Suprapubic skin (tissue), 4 donors: ENCODE data around the gene R3HDML.

ENCODE experiments used
- EP300 ChIP-seq: sonication (generic); formaldehyde crosslinking; IDR thresholded peaks from one replicate; pipeline ENCODE4 v1.6.1; 2017; ENCODE audit warnings: antibody characterized with exemption
- POLR2A ChIP-seq, 2 donors: fragments of 450-650 bp; IDR thresholded peaks; one replicate each; pipeline ENCODE4 v1.6.1; 2017; ENCODE audit warnings: antibody characterized with exemption in 2 of 2, mild to moderate bottlenecking in 2 of 2, moderate library complexity in 2 of 2
- POLR2AphosphoS5 ChIP-seq, 3 donors: sonication (generic); formaldehyde crosslinking; IDR thresholded peaks; one replicate each; pipeline ENCODE4 v1.6.1; 2017; ENCODE audit warnings: antibody characterized with exemption in 3 of 3
- TF ChIP-seq, protein P1 (sequence below), 2 donors: fragments of 200-600 bp in 1 of 2; fragments of 450-650 bp in 1 of 2; sonication (generic) in 1 of 2; IDR thresholded peaks; one replicate each; pipeline ENCODE4 v1.5.1; 2016 to 2019; ENCODE audit warnings: antibody characterized with exemption in 2 of 2, mild to moderate bottlenecking in 1 of 2, moderate library complexity in 1 of 2

- TF ChIP-seq, protein P1, sequence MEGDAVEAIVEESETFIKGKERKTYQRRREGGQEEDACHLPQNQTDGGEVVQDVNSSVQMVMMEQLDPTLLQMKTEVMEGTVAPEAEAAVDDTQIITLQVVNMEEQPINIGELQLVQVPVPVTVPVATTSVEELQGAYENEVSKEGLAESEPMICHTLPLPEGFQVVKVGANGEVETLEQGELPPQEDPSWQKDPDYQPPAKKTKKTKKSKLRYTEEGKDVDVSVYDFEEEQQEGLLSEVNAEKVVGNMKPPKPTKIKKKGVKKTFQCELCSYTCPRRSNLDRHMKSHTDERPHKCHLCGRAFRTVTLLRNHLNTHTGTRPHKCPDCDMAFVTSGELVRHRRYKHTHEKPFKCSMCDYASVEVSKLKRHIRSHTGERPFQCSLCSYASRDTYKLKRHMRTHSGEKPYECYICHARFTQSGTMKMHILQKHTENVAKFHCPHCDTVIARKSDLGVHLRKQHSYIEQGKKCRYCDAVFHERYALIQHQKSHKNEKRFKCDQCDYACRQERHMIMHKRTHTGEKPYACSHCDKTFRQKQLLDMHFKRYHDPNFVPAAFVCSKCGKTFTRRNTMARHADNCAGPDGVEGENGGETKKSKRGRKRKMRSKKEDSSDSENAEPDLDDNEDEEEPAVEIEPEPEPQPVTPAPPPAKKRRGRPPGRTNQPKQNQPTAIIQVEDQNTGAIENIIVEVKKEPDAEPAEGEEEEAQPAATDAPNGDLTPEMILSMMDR (IDR thresholded peaks at IDR 0.05), result no peak
- TF ChIP-seq POLR2A (IDR thresholded peaks at IDR 0.05), result no peak
- no peak for TF ChIP-seq EP300
- no peak for TF ChIP-seq POLR2AphosphoS5 (IDR thresholded peaks at IDR 0.05)
Observed at GRCh38 chr20:44355498-44356352, 18.9 kb downstream of the R3HDML start, which contains the start of gene HNF4A.
